NB4 (cell line): ENCODE measurements around the gene COX20.

Experiments used
- CTCF ChIP-seq: IDR thresholded peaks from one replicate; pipeline ENCODE4 v1.5.1; 2012; ENCODE audit warnings: low read depth, low read length
- MAX ChIP-seq: IDR thresholded peaks from 2 replicates; pipeline ENCODE4 v1.6.1; 2011; ENCODE audit warnings: low read depth, low read length

- TF ChIP-seq CTCF (no peak), MAX (no peak)
Observed at GRCh38 chr1:244813327-244813726, 22.1 kb upstream of the COX20 start.
